SU-DHL-6 (cell line): ENCODE measurements around the gene TTC23.

Source experiments
- H2AFZ ChIP-seq: fragments of 200-600 bp; sonication (generic); 2 replicates; pipeline ENCODE4 v1.6.1; 2014; ENCODE audit warnings: low read depth, mild to moderate bottlenecking, moderate library complexity, mixed read lengths, antibody characterized with exemption, low read length; ENCODE audit not compliant: severe bottlenecking
- H3F3A ChIP-seq: fragments of 200-600 bp; shearing (Covaris generic); 2 replicates; pipeline ENCODE4 v1.6.0; 2016; ENCODE audit warnings: antibody characterized with exemption, mild to moderate bottlenecking; ENCODE audit not compliant: insufficient read depth
- H3K27ac ChIP-seq: fragments of 200-600 bp; sonication (generic); 2 replicates; pipeline ENCODE4 v1.5.1; 2016; ENCODE audit warnings: low read depth, mild to moderate bottlenecking, low read length, moderate library complexity, mixed read lengths
- H3K27me3 ChIP-seq: fragments of 200-600 bp; sonication (generic), shearing (Covaris generic); 2 replicates; pipeline ENCODE4 v1.6.0; 2014; ENCODE audit warnings: mild to moderate bottlenecking, low read length
- H3K36me3 ChIP-seq: fragments of 200-600 bp; sonication (generic); 2 replicates; pipeline ENCODE4 v1.6.1; 2014; ENCODE audit warnings: mild to moderate bottlenecking, low read length, mixed read lengths
- H3K4me2 ChIP-seq: fragments of 300-600, 200-600 bp; shearing (Covaris generic), sonication (generic); 2 replicates; pipeline ENCODE4 v1.6.0; 2014; ENCODE audit warnings: low read length, low read depth, mild to moderate bottlenecking; ENCODE audit not compliant: poor library complexity, severe bottlenecking
- H3K4me3 ChIP-seq: fragments of 200-600 bp; sonication (generic); 2 replicates; pipeline ENCODE4 v1.5.1; 2014; ENCODE audit warnings: antibody characterized with exemption, low read length, mild to moderate bottlenecking, mixed read lengths; ENCODE audit not compliant: insufficient read depth, poor library complexity, severe bottlenecking
- H3K79me2 ChIP-seq: fragments of 200-600 bp; sonication (generic); 2 replicates; pipeline ENCODE4 v1.6.1; 2014; ENCODE audit warnings: mild to moderate bottlenecking, low read length, moderate library complexity; ENCODE audit not compliant: insufficient read depth
- H3K9ac ChIP-seq: fragments of 200-600 bp; sonication (generic); 2 replicates; pipeline ENCODE4 v1.7.0; 2014; ENCODE audit warnings: mild to moderate bottlenecking, low read length
- H3K9me2 ChIP-seq: fragments of 200-600 bp; sonication (generic); replicated peaks from 2 replicates; pipeline ENCODE4 v1.6.1; 2014; ENCODE audit warnings: low read length; ENCODE audit not compliant: insufficient read depth
- H3K9me3 ChIP-seq: fragments of 200-600 bp; sonication (generic); 2 replicates; pipeline ENCODE4 v1.6.1; 2014; ENCODE audit warnings: low read length, mixed read lengths; ENCODE audit not compliant: insufficient read depth
- H4K20me1 ChIP-seq: fragments of 200-600 bp; sonication (generic); 2 replicates; pipeline ENCODE4 v1.6.1; 2014; ENCODE audit warnings: low read depth, mild to moderate bottlenecking, antibody characterized with exemption, low read length, moderate library complexity, mixed read lengths
- EZH2phosphoT487 ChIP-seq: fragments of 200-600 bp; sonication (generic), shearing (Covaris generic); conservative IDR thresholded peaks from 2 replicates; pipeline ENCODE4 v1.6.1; 2018; ENCODE audit warnings: mild to moderate bottlenecking, antibody characterized with exemption, low read length, moderate library complexity, mixed read lengths
- TF ChIP-seq, protein P1 (sequence below): fragments of 200-600 bp; sonication (generic); IDR thresholded peaks from one replicate; pipeline ENCODE4 v1.5.1; 2017; ENCODE audit warnings: antibody characterized with exemption, mild to moderate bottlenecking, low read length, moderate library complexity; ENCODE audit not compliant: insufficient read depth, poor library complexity, severe bottlenecking

Gene TTC23

GRCh38 chr15:99291643-99292042 is 42.3 kb upstream of the TTC23 start:
- Histone ChIP-seq H3K4me2 (no peak overlapping the region), H3F3A (0 out of 2 replicates have a peak, but pooled peaks cover under 1% of the 10 kb centered on the region), H3K4me3 (no peak overlapping the region), H3K9me3 (no peaks in the 10 kb centered on the region), H2AFZ (no peak overlapping the region), H4K20me1 (no peaks in the 10 kb centered on the region), H3K27ac (no peak overlapping the region), H3K27me3 (no peaks in the 10 kb centered on the region), H3K36me3 (no peaks in the 10 kb centered on the region; the same call in 1 of the 2 replicates), H3K79me2 (no peaks in the 10 kb centered on the region), H3K9ac (no peak overlapping the region), H3K9me2 (no peaks in the 10 kb centered on the region)
- no peak for TF ChIP-seq EZH2phosphoT487
- TF ChIP-seq, protein P1, sequence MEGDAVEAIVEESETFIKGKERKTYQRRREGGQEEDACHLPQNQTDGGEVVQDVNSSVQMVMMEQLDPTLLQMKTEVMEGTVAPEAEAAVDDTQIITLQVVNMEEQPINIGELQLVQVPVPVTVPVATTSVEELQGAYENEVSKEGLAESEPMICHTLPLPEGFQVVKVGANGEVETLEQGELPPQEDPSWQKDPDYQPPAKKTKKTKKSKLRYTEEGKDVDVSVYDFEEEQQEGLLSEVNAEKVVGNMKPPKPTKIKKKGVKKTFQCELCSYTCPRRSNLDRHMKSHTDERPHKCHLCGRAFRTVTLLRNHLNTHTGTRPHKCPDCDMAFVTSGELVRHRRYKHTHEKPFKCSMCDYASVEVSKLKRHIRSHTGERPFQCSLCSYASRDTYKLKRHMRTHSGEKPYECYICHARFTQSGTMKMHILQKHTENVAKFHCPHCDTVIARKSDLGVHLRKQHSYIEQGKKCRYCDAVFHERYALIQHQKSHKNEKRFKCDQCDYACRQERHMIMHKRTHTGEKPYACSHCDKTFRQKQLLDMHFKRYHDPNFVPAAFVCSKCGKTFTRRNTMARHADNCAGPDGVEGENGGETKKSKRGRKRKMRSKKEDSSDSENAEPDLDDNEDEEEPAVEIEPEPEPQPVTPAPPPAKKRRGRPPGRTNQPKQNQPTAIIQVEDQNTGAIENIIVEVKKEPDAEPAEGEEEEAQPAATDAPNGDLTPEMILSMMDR, result no peak

DNA sequence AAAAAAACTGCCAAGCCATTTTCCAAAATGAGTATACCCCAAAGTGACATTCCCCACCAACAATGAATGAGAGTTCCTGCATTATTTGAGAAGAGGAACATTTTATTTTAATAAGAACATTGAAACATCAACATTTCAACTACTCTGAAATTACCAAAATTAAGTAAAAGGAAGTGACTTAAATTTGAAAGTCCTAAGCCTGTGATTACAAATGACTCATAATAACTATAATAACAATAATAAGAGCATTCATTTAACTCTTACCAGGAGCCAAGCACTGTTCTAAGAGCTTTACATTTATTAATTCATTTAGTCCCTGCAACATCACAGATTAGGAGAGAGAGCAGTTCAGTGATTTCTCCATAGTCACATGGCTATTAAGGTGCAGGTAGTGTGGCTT is 34.3 kb upstream of the TTC23 start:
- H2AFZ ChIP-seq, result no peak overlapping the region
- H3K36me3 ChIP-seq, result no peaks in the 10 kb centered on the region
- no peaks in the 10 kb centered on the region for H3K9me3 ChIP-seq
- no peak overlapping the region for H3K4me3 ChIP-seq
- no peaks in the 10 kb centered on the region for H3K27me3 ChIP-seq
- H3K9ac ChIP-seq, result no peak overlapping the region
- 0 out of 2 replicates have a peak, but pooled peaks cover 3% of the 10 kb centered on the region for H3F3A ChIP-seq
- no peak overlapping the region for H3K4me2 ChIP-seq
- no peaks in the 10 kb centered on the region for H3K9me2 ChIP-seq
- no peaks in the 10 kb centered on the region for H3K79me2 ChIP-seq
- H4K20me1 ChIP-seq, result no peaks in the 10 kb centered on the region
- H3K27ac ChIP-seq, result no peak overlapping the region
- TF ChIP-seq, protein P1, result no peak
- no peak for TF ChIP-seq EZH2phosphoT487

GRCh38 chr15:99282586-99282985 is 33.2 kb upstream of the TTC23 start:
- Histone ChIP-seq H3K79me2 (no peaks in the 10 kb centered on the region), H3K9ac (no peak overlapping the region), H2AFZ (no peak overlapping the region), H3K9me3 (no peaks in the 10 kb centered on the region), H3K27me3 (no peaks in the 10 kb centered on the region), H3K36me3 (no peaks in the 10 kb centered on the region), H3K4me3 (no peak overlapping the region), H3K9me2 (no peaks in the 10 kb centered on the region), H4K20me1 (no peaks in the 10 kb centered on the region), H3F3A (0 out of 2 replicates have a peak, but pooled peaks cover 3% of the 10 kb centered on the region), H3K27ac (no peak overlapping the region), H3K4me2 (no peak overlapping the region)
- TF ChIP-seq EZH2phosphoT487, result no peak
- TF ChIP-seq, protein P1, result no peak
